Superior temporal gyrus (tissue), 1 donor: ENCODE results near the gene CACNG4.
"Not testable (repeated sequence)": the region's sequence is repeated elsewhere in the genome, so short reads cannot be mapped to it uniquely, and the experiment has no call there.

Source experiments
- DNase-seq: peaks from one replicate; pipeline ENCODE4 v3.0.0-alpha.2; 2016; ENCODE audit errors: extremely low spot score

CACNG4 gene

GRCh38 chr17:66964930-66965800, 658 bp downstream of the CACNG4 start:
- no peak for DNase-seq

GRCh38 chr17:66965801-66966262, 1.3 kb downstream of the CACNG4 start:
- no peak for DNase-seq

GRCh38 chr17:66966298-66966697, 1.8 kb downstream of the CACNG4 start:
- DNase-seq, result no peak

- no peak for DNase-seq
Measured at GRCh38 chr17:66966704-66967418, 2.4 kb downstream of the CACNG4 start.

GRCh38 chr17:66967837-66968543, 3.5 kb downstream of the CACNG4 start:
- no peak for DNase-seq

- DNase-seq, result no peak
Measured at GRCh38 chr17:66968916-66969315, 4.4 kb downstream of the CACNG4 start.

GRCh38 chr17:66970140-66970539, 5.6 kb downstream of the CACNG4 start:
- DNase-seq, result no peak

- DNase-seq, result no peak
Measured at GRCh38 chr17:66970797-66971196, 6.3 kb downstream of the CACNG4 start.

GRCh38 chr17:66971264-66971663, 6.8 kb downstream of the CACNG4 start:
- DNase-seq, result no peak

GRCh38 chr17:66971730-66972441, 7.4 kb downstream of the CACNG4 start:
- DNase-seq, result no peak

GRCh38 chr17:66972442-66972830, 7.9 kb downstream of the CACNG4 start:
- DNase-seq, result not testable (repeated sequence)

GRCh38 chr17:66975188-66975587, 10.7 kb downstream of the CACNG4 start:
- DNase-seq, result no peak

- DNase-seq, result no peak
Measured at GRCh38 chr17:66975614-66976378, 11.3 kb downstream of the CACNG4 start.

- no peak for DNase-seq
Measured at GRCh38 chr17:66976379-66976663, 11.8 kb downstream of the CACNG4 start.

GRCh38 chr17:66976781-66977201, 12.3 kb downstream of the CACNG4 start:
- no peak for DNase-seq

GRCh38 chr17:66978514-66979061, 14.1 kb downstream of the CACNG4 start:
- peak; percentile 21 for DNase-seq

- no peak for DNase-seq
Measured at GRCh38 chr17:66980896-66981295, 16.4 kb downstream of the CACNG4 start.

GRCh38 chr17:66981983-66982508, 17.5 kb downstream of the CACNG4 start:
- DNase-seq, result no peak

GRCh38 chr17:66983414-66984021, 19.0 kb downstream of the CACNG4 start:
- peak; percentile 32 for DNase-seq

GRCh38 chr17:66984730-66985129, 20.2 kb downstream of the CACNG4 start:
- DNase-seq, result no peak
